H1 (cell line): ENCODE measurements around the gene ZNF397. TPM values are rescaled to one million over a fixed set of nuclear protein-coding genes. Genes with fewer than 3 reads are reported as not detected.
A peak's percentile ranks its signal among the peaks of the same experiment; 100 is the strongest.

Experiments
- ATF2 ChIP-seq: IDR thresholded peaks from 2 replicates; pipeline ENCODE4 v1.6.1; 2012; ENCODE audit warnings: low read length, inconsistent platforms
- BACH1 ChIP-seq: IDR thresholded peaks from 2 replicates; pipeline ENCODE4 v1.6.1; 2012; ENCODE audit warnings: low read length, improper control_type of control experiment
- CBX5 ChIP-seq: fragments of 300-800, 300-1000 bp; sonication (generic); IDR thresholded peaks from 2 replicates; pipeline ENCODE4 v1.7.1; 2016; ENCODE audit warnings: antibody characterized with exemption, low read length, low read depth
- CEBPB ChIP-seq: IDR thresholded peaks from 2 replicates; pipeline ENCODE4 v1.6.1; 2012; ENCODE audit warnings: low read depth, low read length
- CTCF ChIP-seq, 3 experiments: IDR thresholded peaks; 1 replicate in 2 of 3; 2 replicates in 1 of 3; pipeline versions ENCODE4 v1.5.1 to v1.6.1; 2011; ENCODE audit warnings: low read length in 3 of 3, mild to moderate bottlenecking in 3 of 3, inconsistent platforms in 2 of 3, low read depth in 1 of 3, moderate library complexity in 1 of 3; ENCODE audit not compliant: insufficient read depth in 1 of 3; ENCODE audit errors: control extremely low read depth in 1 of 3
- EZH2 ChIP-seq: fragments of 200-600 bp; sonication (generic); IDR thresholded peaks from 2 replicates; pipeline ENCODE4 v1.7.1; 2012; ENCODE audit warnings: low read depth, mild to moderate bottlenecking, moderate library complexity, low read length, inconsistent platforms; ENCODE audit not compliant: severe bottlenecking
- GABPA ChIP-seq: IDR thresholded peaks from 2 replicates; pipeline ENCODE4 v1.6.1; 2011; ENCODE audit warnings: mild to moderate bottlenecking, low read length, moderate library complexity, borderline replicate concordance; ENCODE audit not compliant: insufficient read depth
- GTF2F1 ChIP-seq: IDR thresholded peaks from 2 replicates; pipeline ENCODE4 v1.6.1; 2012; ENCODE audit warnings: low read depth, low read length, improper control_type of control experiment, borderline replicate concordance
- MAX ChIP-seq: IDR thresholded peaks from 2 replicates; pipeline ENCODE4 v1.6.1; 2012; ENCODE audit warnings: inconsistent platforms
- PHF8 ChIP-seq: fragments of 200-600 bp; sonication (generic); conservative IDR thresholded peaks from 2 replicates; pipeline ENCODE4 v1.7.1; 2012; ENCODE audit warnings: low read depth, mild to moderate bottlenecking, inconsistent platforms, low read length, moderate library complexity
- POLR2A ChIP-seq, 2 experiments: IDR thresholded peaks; 1 replicate in 1 of 2; 2 replicates in 1 of 2; pipeline ENCODE4 v1.6.1; 2011; ENCODE audit warnings: low read depth in 2 of 2, low read length in 2 of 2, mild to moderate bottlenecking in 2 of 2; ENCODE audit errors: control extremely low read depth in 1 of 2
- POU5F1 ChIP-seq: IDR thresholded peaks from 2 replicates; pipeline ENCODE4 v1.6.1; 2011; ENCODE audit warnings: low read depth, mild to moderate bottlenecking, low read length, moderate library complexity
- RAD21 ChIP-seq, 2 experiments: IDR thresholded peaks in 1 of 2; conservative IDR thresholded peaks in 1 of 2; 2 replicates each; pipeline ENCODE4 v1.6.1; 2011; ENCODE audit warnings: low read depth in 2 of 2, low read length in 2 of 2, improper control_type of control experiment in 1 of 2, inconsistent platforms in 1 of 2, mild to moderate bottlenecking in 1 of 2, moderate library complexity in 1 of 2
- RBBP5 ChIP-seq: IDR thresholded peaks from 2 replicates; pipeline ENCODE4 v1.7.1; 2012; ENCODE audit warnings: low read depth, mild to moderate bottlenecking, inconsistent platforms, low read length, moderate library complexity, borderline replicate concordance
- RXRA ChIP-seq: IDR thresholded peaks from 2 replicates; pipeline ENCODE4 v1.6.1; 2011; ENCODE audit warnings: low read depth, mild to moderate bottlenecking, low read length, moderate library complexity; ENCODE audit not compliant: insufficient read depth
- SUZ12 ChIP-seq: fragments of 200-600 bp; sonication (generic); IDR thresholded peaks from 2 replicates; pipeline ENCODE4 v1.6.1; 2012; ENCODE audit warnings: mild to moderate bottlenecking, inconsistent platforms, low read length, moderate library complexity, mixed read lengths
- TAF1 ChIP-seq: IDR thresholded peaks from 2 replicates; pipeline ENCODE4 v1.6.1; 2011; ENCODE audit warnings: mild to moderate bottlenecking, low read depth, low read length
- USF2 ChIP-seq: IDR thresholded peaks from 2 replicates; pipeline ENCODE4 v1.6.1; 2011; ENCODE audit warnings: low read length, improper control_type of control experiment
- polyA plus RNA-seq, 7 experiments: library from polyadenylated mRNA; depleted of rRNA in 3 of 7; stranded (reverse) in 5 of 7; unstranded in 2 of 7; fragments of >200 nt in 5 of 7; fragments of 200-250 nt in 2 of 7; gene quantifications; 1 replicate in 5 of 7; 2 replicates in 1 of 7; 4 replicates in 1 of 7; pipeline versions ENCODE4 v1.2.1 to v1.2.3, GENCODE V29; 2011 to 2013; ENCODE audit warnings: missing spikeins in 2 of 7, mixed read lengths in 2 of 7
- total RNA-seq: library from RNA; stranded (reverse); fragmentation: NEBNext Ultra II Directional; extraction: Animal tissue kit (Norgen Biotek cat#: 25700); gene quantifications from 2 replicates; pipeline ENCODE4 v1.2.1, GENCODE V29; 2021

ZNF397 gene
- total and polyA plus RNA-seq, 2 of the 8 experiments (the other 6 are each of a cell fraction or from before 2014, with no cell fraction given): 9.8 to 39.5 TPM

GRCh38 chr18:35240664-35241447 lies at the start of gene ZNF397 (continued):
- no peak for TF ChIP-seq USF2
- TF ChIP-seq POLR2A (IDR thresholded peaks at IDR 0.05; ENCODE audit: control extremely low read depth in 1 of 2, low read depth in 2 of 2, low read length in 2 of 2): peak; percentile 95
- peak; percentile 36; the same call in 1 of the 2 replicates for TF ChIP-seq MAX
- no peak for TF ChIP-seq CEBPB
- TF ChIP-seq RXRA: no peak
- TF ChIP-seq ATF2: no peak
- peak; percentile 37; the same call in 1 of the 2 replicates for TF ChIP-seq RBBP5
- TF ChIP-seq BACH1: no peak
- TF ChIP-seq GABPA: peak; percentile 87; the same call in 1 of the 2 replicates
- TF ChIP-seq PHF8: peak; percentile 90
- no peak for TF ChIP-seq GTF2F1
- no peak for TF ChIP-seq POU5F1
- TF ChIP-seq CBX5: no peak
- TF ChIP-seq CTCF (IDR thresholded peaks at IDR 0.05; ENCODE audit: control extremely low read depth in 1 of 3, insufficient read depth in 1 of 3, low read depth in 1 of 3, low read length in 3 of 3): no peak
- TF ChIP-seq SUZ12: no peak
- TF ChIP-seq RAD21 (IDR thresholded peaks at IDR 0.05 in 1 of 2, conservative IDR thresholded peaks at IDR 0.05 in 1 of 2; ENCODE audit: low read depth in 2 of 2, low read length in 2 of 2): no peak
- TF ChIP-seq TAF1: peak; percentile 98
- no peak for TF ChIP-seq EZH2
- TF ChIP-seq, all 59 proteins: peak for 14
